GM10266 (cell line): ENCODE data around the gene NUDT3.

Experiments used
- DNase-seq: peaks from one replicate; pipeline ENCODE4 v3.0.0; 2012; ENCODE audit errors: extremely low spot score
- CTCF ChIP-seq: IDR thresholded peaks from 2 replicates; pipeline ENCODE4 v1.5.1; 2012; ENCODE audit warnings: mild to moderate bottlenecking, low read depth; ENCODE audit not compliant: control insufficient read depth, insufficient read depth; ENCODE audit errors: missing control alignments

The NUDT3 gene

GRCh38 chr6:34312259-34312658, 80.2 kb downstream of the NUDT3 start:
- TF ChIP-seq CTCF: no peak
- no peak for DNase-seq

- no peak for TF ChIP-seq CTCF
- DNase-seq: no peak
Observed at GRCh38 chr6:34310817-34311216, 81.7 kb downstream of the NUDT3 start.

- TF ChIP-seq CTCF: no peak
- no peak for DNase-seq
Observed at GRCh38 chr6:34308483-34308882, 84.0 kb downstream of the NUDT3 start.

GRCh38 chr6:34305982-34306708, 86.3 kb downstream of the NUDT3 start:
- DNase-seq: no peak
- TF ChIP-seq CTCF: no peak

GRCh38 chr6:34305497-34305896, 87.0 kb downstream of the NUDT3 start:
- DNase-seq: no peak
- TF ChIP-seq CTCF: no peak

GRCh38 chr6:34304164-34304563, 88.3 kb downstream of the NUDT3 start:
- TF ChIP-seq CTCF: no peak
- DNase-seq: no peak

GRCh38 chr6:34302929-34303328, 89.5 kb downstream of the NUDT3 start:
- DNase-seq: no peak
- TF ChIP-seq CTCF: no peak
